ENCODE data around the gene GYG1. TPM values are rescaled to one million over a fixed set of nuclear protein-coding genes. Genes with fewer than 3 reads are reported as not detected.

GYG1 gene
- polyA plus RNA-seq, 2 of the 4 experiments (the other 2 are of a cell fraction), result 39.6 to 59.8 TPM

DNA sequence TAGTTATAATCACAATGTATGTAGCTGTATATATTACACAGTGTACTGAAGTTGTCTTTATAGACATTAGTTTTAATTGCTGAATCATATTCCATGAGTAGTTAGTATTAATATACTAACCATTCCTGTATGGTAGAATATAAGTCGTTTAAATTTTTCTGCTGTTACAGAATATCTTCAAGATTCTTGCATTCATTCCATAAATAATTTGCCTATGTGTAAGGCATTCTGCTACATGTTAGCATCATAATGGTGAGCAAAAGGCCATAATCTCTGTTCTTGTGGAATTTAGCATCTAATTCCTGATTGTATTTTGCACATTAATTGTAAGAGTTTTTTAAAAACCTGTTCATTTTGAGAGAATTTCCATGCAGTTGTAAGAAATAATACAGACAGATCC lies 14.1 kb downstream of the GYG1 start:
- Histone ChIP-seq H3K4me1 (no peaks in the 10 kb centered on the region), H3K27ac (no peak overlapping the region), H3K4me3 (no peak overlapping the region), H3K9me3 (no peaks in the 10 kb centered on the region), H3K4me2 (no peak overlapping the region)
- ChIA-PET POLR2A (no interaction called here), CTCF (no interaction called here)
- TF ChIP-seq, protein P1, sequence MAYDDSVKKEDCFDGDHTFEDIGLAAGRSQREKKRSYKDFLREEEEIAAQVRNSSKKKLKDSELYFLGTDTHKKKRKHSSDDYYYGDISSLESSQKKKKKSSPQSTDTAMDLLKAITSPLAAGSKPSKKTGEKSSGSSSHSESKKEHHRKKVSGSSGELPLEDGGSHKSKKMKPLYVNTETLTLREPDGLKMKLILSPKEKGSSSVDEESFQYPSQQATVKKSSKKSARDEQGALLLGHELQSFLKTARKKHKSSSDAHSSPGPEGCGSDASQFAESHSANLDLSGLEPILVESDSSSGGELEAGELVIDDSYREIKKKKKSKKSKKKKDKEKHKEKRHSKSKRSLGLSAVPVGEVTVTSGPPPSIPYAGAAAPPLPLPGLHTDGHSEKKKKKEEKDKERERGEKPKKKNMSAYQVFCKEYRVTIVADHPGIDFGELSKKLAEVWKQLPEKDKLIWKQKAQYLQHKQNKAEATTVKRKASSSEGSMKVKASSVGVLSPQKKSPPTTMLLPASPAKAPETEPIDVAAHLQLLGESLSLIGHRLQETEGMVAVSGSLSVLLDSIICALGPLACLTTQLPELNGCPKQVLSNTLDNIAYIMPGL (CRISPR knock-in tag; IDR thresholded peaks at IDR 0.05; ENCODE audit: borderline replicate concordance), result no peak
- TF ChIP-seq CBX2 (IDR thresholded peaks at IDR 0.05; ENCODE audit: borderline replicate concordance, low read depth), result no peak
- no peak for TF ChIP-seq CHD2 (IDR thresholded peaks at IDR 0.05; ENCODE audit: low read length, partially characterized antibody)
- TF ChIP-seq MAFK (IDR thresholded peaks at IDR 0.05; ENCODE audit: partially characterized antibody), result no peak
- TF ChIP-seq TFCP2L1 (CRISPR knock-in tag; IDR thresholded peaks at IDR 0.05), result no peak
- no peak for TF ChIP-seq JUN (IDR thresholded peaks at IDR 0.05)
- TF ChIP-seq, protein P2, sequence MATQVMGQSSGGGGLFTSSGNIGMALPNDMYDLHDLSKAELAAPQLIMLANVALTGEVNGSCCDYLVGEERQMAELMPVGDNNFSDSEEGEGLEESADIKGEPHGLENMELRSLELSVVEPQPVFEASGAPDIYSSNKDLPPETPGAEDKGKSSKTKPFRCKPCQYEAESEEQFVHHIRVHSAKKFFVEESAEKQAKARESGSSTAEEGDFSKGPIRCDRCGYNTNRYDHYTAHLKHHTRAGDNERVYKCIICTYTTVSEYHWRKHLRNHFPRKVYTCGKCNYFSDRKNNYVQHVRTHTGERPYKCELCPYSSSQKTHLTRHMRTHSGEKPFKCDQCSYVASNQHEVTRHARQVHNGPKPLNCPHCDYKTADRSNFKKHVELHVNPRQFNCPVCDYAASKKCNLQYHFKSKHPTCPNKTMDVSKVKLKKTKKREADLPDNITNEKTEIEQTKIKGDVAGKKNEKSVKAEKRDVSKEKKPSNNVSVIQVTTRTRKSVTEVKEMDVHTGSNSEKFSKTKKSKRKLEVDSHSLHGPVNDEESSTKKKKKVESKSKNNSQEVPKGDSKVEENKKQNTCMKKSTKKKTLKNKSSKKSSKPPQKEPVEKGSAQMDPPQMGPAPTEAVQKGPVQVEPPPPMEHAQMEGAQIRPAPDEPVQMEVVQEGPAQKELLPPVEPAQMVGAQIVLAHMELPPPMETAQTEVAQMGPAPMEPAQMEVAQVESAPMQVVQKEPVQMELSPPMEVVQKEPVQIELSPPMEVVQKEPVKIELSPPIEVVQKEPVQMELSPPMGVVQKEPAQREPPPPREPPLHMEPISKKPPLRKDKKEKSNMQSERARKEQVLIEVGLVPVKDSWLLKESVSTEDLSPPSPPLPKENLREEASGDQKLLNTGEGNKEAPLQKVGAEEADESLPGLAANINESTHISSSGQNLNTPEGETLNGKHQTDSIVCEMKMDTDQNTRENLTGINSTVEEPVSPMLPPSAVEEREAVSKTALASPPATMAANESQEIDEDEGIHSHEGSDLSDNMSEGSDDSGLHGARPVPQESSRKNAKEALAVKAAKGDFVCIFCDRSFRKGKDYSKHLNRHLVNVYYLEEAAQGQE (IDR thresholded peaks at IDR 0.05), result no peak
- TF ChIP-seq FOSL2 (IDR thresholded peaks at IDR 0.05), result no peak
- no peak for TF ChIP-seq FOSL2 (CRISPR knock-in tag; IDR thresholded peaks at IDR 0.05)
- TF ChIP-seq RFX5 (IDR thresholded peaks at IDR 0.05), result no peak
- TF ChIP-seq JUNB (IDR thresholded peaks at IDR 0.05), result no peak
- TF ChIP-seq POLR2A (IDR thresholded peaks at IDR 0.05; ENCODE audit: low read length), result no peak
- TF ChIP-seq, protein P3, sequence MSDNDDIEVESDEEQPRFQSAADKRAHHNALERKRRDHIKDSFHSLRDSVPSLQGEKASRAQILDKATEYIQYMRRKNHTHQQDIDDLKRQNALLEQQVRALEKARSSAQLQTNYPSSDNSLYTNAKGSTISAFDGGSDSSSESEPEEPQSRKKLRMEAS (IDR thresholded peaks at IDR 0.05), result no peak
- FAIRE-seq (no peak), ATAC-seq (no peak), DNase-seq (ENCODE audit: low read depth in 1 of 2, low spot score in 1 of 2) (no peak)
- WGBS (ENCODE audit: missing lambda C conversion rate), result 30% methylated on average over 1 of the region's 1 CpG

DNA sequence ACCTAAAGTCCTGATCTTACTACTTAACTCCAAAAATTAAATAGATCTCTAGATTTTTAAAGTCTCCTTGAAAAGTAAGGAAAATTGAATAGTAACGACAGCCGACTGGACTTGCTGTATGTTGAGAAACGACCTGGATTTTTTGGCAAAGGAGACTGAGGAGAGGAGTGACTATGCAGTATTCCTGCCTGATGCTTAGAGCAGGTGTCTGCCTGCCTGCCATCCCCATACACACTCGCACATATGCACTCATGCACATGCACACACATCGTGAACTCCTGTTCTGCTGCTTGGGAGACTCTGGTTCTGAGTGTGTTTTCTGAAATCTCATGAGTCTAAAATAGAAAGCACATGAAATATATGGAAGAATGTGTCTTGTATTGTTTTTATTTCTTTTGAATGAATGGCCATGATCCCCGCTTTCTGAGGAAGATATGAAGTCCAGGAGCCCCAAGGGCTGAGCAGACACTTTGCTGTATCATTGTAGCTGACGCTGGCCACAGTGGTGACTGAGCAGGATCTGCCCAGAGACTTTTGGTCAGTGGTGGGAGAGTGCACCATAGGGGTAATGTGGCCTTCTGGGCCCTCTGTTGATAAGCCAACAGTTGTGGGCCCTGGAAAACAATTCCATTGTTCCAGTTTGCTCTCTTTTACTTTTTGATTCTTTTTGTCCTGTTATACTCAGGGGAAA lies 16.4 kb downstream of the GYG1 start:
- Histone ChIP-seq H3K4me1 (no peaks in the 10 kb centered on the region), H3K4me2 (no peak overlapping the region), H3K4me3 (no peak overlapping the region), H3K27ac (no peak overlapping the region), H3K9me3 (no peaks in the 10 kb centered on the region)
- WGBS (ENCODE audit: missing lambda C conversion rate), result 82% methylated on average over 7 of the region's 7 CpGs
- ChIA-PET CTCF (no interaction called here), POLR2A (no interaction called here)
- no peak for FAIRE-seq
- no peak for ATAC-seq
- TF ChIP-seq JUN (IDR thresholded peaks at IDR 0.05) (no peak), NFE2L2 (conservative IDR thresholded peaks at IDR 0.05; ENCODE audit: low read length) (no peak), SREBF2 (IDR thresholded peaks at IDR 0.05) (no peak)
- DNase-seq (ENCODE audit: low read depth in 1 of 2, low spot score in 1 of 2), result no peak

DNA sequence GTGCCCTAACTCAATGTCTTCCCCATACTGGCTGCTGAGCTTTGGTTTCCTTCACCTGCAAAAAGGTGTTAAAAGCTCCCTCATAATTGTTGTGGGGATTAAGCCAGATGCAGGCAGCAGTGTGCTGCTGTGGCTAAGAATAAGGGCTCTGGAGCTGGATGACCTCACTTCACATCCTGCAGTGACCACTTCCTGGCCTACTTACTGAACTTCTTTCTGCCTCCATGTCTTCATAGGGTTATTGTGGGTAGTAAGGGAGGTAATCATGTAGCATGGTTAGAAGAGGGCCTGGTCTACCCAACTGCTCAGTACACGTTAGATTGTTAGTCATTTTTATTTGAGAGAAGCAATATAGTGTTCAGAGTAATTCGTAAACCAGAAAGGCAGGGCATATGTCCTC lies 18.4 kb downstream of the GYG1 start:
- CTCF ChIA-PET, result interaction anchor here (0.7 kb wide), 1 partner anchor 47 kb away, joined by 3 read pairs; no protein-coding TSS in a partner anchor
- ATAC-seq (no peak), DNase-seq (ENCODE audit: low read depth in 1 of 2, low spot score in 1 of 2) (no peak), FAIRE-seq (no peak)
- H3K9me3 ChIP-seq, result no peaks in the 10 kb centered on the region
- POLR2A ChIA-PET, result interaction anchor here (0.5 kb wide), 1 partner anchor 594 kb away, joined by 3 read pairs; no protein-coding TSS in a partner anchor
- H3K4me2 ChIP-seq, result no peak overlapping the region
- H3K4me3 ChIP-seq, result no peak overlapping the region
- TF ChIP-seq RARB (CRISPR knock-in tag; IDR thresholded peaks at IDR 0.05), result no peak
- no peak for TF ChIP-seq EHF (CRISPR knock-in tag; IDR thresholded peaks at IDR 0.05)
- TF ChIP-seq, protein P4, sequence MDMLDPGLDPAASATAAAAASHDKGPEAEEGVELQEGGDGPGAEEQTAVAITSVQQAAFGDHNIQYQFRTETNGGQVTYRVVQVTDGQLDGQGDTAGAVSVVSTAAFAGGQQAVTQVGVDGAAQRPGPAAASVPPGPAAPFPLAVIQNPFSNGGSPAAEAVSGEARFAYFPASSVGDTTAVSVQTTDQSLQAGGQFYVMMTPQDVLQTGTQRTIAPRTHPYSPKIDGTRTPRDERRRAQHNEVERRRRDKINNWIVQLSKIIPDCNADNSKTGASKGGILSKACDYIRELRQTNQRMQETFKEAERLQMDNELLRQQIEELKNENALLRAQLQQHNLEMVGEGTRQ (IDR thresholded peaks at IDR 0.05), result no peak
- TF ChIP-seq CBX2 (IDR thresholded peaks at IDR 0.05; ENCODE audit: borderline replicate concordance, low read depth), result no peak
- no peak for TF ChIP-seq POLR2AphosphoS2 (conservative IDR thresholded peaks at IDR 0.05; ENCODE audit: low read length)
- no peak for TF ChIP-seq ESRRA (IDR thresholded peaks at IDR 0.05; ENCODE audit: borderline replicate concordance, low read length)
- no peaks in the 10 kb centered on the region for H3K4me1 ChIP-seq
- 98% methylated on average over 2 of the region's 2 CpGs for WGBS (ENCODE audit: missing lambda C conversion rate)
- H3K27ac ChIP-seq, result no peak overlapping the region
